Activated T-helper 1 cell treated with anti-CD3 and anti-CD28 coated beads, Interleukin-12 subunit alpha, Interleukin-12 subunit beta, Interleukin-2, Interleukin-4 antibody, amounts not matched to agents 30 ng/mL and 10 ng/mL and 1 ng/mL, durations not matched to agents 14 hours and 24 hours and 36 hours (primary cell): ENCODE data around the gene SUSD3. TPM values are rescaled to one million over a fixed set of nuclear protein-coding genes. Genes with fewer than 3 reads are reported as not detected.

Experiments used
- DNase-seq: peaks from one replicate; pipeline ENCODE4 v3.0.0; 2021; ENCODE audit warnings: low spot score
- H3K27ac Mint-ChIP-seq: one replicate; pipeline ENCODE4 v1.8.0; 2021; ENCODE audit warnings: mild to moderate bottlenecking, mixed read lengths
- H3K27me3 Mint-ChIP-seq: one replicate; pipeline ENCODE4 v1.8.0; 2022; ENCODE audit warnings: mild to moderate bottlenecking, moderate library complexity, mixed read lengths; ENCODE audit not compliant: insufficient read depth
- H3K36me3 Mint-ChIP-seq: one replicate; pipeline ENCODE4 v1.8.0; 2021; ENCODE audit warnings: low read depth, mixed read lengths
- H3K4me1 Mint-ChIP-seq: one replicate; pipeline ENCODE4 v1.8.0; 2021; ENCODE audit warnings: low read depth, mixed read lengths
- H3K4me3 Mint-ChIP-seq: one replicate; pipeline ENCODE4 v1.8.0; 2021; ENCODE audit warnings: mild to moderate bottlenecking, moderate library complexity, mixed read lengths
- H3K9me3 Mint-ChIP-seq: one replicate; pipeline ENCODE4 v1.8.0; 2021; ENCODE audit warnings: mixed read lengths
- intact Hi-C: fragments of 100-400 bp; cut with micrococcal nuclease; formaldehyde crosslinking; loops from one replicate; pipeline ENCODE4 v1.15.1; 2024
- total RNA-seq: library from RNA; stranded (reverse); gene quantifications from 2 replicates; pipeline ENCODE4 v1.2.3, GENCODE V29; 2022

Gene SUSD3
- total RNA-seq, 1 donor from 2014 or later = 31.7 TPM

DNA sequence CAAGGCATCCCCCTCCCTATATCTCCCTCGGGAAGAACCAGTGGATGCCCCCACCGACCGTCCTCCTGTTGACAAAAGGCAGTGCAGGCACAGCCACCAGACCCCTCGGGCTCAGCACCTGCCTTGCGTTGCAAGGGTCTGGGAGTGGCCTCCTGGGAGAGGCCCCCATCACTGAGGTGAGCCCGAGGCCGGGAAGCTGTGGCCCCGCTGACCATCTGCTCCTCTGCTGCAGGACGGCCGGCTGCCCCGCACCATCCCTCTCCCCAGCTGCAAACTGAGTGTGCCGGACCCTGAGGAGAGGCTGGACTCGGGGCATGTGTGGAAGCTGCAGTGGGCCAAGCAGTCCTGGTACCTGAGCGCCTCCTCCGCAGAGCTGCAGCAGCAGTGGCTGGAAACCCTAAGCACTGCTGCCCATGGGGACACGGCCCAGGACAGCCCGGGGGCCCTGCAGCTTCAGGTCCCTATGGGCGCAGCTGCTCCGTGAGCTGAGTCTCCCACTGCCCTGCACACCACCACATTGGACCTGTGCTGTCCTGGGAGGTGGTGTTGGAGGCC lies 23.3 kb upstream of the SUSD3 start:
- no peaks in the 10 kb centered on the region for H3K9me3 Mint-ChIP-seq
- intact Hi-C loops = no loop called here
- no peak overlapping the region for H3K4me3 Mint-ChIP-seq
- no peak for DNase-seq
- H3K27ac Mint-ChIP-seq = no peak overlapping the region
- H3K36me3 Mint-ChIP-seq = peaks cover 31% of the 10 kb centered on the region
- H3K27me3 Mint-ChIP-seq = no peaks in the 10 kb centered on the region
- H3K4me1 Mint-ChIP-seq = peaks cover 16% of the 10 kb centered on the region

DNA sequence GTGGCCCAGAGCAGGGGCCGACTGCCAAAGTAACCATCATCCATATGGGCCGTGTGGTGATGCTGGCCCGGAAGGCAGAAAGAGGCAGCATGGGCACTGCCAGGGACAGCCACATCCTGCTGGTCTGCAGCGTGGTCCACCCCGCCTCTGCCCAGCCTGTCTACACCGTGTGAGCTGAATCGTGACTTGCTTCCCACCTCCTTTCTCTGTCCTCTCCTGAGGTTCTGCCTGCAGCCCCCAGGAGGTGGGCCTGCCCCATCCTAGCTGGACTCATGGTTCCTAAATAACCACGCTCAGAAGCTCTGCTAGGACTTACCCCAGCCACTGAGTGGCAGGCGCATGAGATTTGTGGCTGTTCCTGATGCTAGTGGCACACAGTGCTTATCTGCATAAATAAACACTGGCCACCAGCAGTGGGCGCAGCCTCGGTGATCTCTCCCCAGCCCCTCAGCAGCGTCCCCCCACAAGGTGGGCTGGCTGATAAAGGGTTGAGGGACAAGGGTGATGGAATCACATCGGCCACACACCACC lies 22.6 kb upstream of the SUSD3 start:
- intact Hi-C loops = no loop called here
- no peak overlapping the region for H3K27ac Mint-ChIP-seq
- no peak overlapping the region for H3K4me3 Mint-ChIP-seq
- DNase-seq = no peak
- H3K27me3 Mint-ChIP-seq = no peaks in the 10 kb centered on the region
- H3K36me3 Mint-ChIP-seq = peaks cover 26% of the 10 kb centered on the region
- H3K9me3 Mint-ChIP-seq = no peaks in the 10 kb centered on the region
- peaks cover 13% of the 10 kb centered on the region for H3K4me1 Mint-ChIP-seq

DNA sequence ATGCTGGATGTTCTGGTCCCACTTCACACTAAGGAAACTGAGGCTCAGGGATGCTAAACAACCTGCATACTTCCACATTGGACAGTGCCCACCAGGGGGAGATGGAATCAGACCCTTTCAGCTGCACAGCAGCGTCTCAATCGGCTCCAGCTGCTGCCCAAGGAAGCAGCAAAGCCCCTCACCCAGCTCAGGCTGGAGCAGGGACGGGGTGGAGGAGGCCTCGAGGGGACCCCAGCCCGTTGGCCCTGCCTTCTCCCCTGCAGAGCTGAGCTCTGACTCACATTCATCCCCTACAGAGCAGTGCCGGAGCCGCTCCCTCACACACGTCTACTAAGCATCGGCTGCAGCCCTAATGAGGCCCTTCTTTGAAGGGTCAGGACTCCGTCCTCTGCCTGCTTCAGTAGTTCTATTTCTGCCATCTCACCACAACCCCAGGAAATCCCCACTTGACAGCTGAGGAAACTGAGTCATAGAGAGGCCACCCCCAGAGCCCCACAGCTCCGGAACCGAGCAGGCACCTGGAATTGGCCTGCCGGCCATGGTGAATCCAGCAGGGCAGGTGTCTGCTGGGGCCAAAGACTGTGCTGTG lies 21.5 kb upstream of the SUSD3 start:
- no peak overlapping the region for H3K4me3 Mint-ChIP-seq
- no peak for DNase-seq
- peaks cover 15% of the 10 kb centered on the region for H3K4me1 Mint-ChIP-seq
- H3K36me3 Mint-ChIP-seq = peaks cover 19% of the 10 kb centered on the region
- H3K27me3 Mint-ChIP-seq = no peaks in the 10 kb centered on the region
- H3K9me3 Mint-ChIP-seq = no peaks in the 10 kb centered on the region
- no peak overlapping the region for H3K27ac Mint-ChIP-seq
- intact Hi-C loops = no loop called here

DNA sequence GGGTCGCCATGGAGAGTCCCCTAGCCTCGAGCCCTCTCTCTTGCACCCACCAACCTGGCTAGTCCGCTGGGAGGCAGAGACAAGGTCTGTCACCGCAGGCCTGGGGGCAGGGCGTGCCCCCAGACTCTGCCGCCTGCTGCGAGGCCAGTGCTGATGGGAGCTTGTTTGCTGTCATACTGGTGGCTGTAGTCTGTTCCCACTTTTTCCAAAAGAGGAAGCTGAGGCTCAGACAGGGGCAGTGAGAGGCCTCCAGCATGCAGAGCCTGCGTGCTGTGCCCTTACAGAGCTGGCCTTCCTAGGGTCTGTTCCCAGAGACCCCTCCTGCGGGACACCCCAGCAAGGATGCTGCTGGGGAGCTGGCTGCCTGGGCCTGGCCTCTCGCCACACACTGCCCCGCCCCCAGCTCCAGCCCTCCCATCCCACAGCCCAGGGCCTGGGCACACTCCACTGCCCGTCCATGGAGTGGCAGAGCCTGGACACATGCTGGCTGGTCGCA lies 21.0 kb upstream of the SUSD3 start:
- no peak overlapping the region for H3K27ac Mint-ChIP-seq
- peaks cover 18% of the 10 kb centered on the region for H3K4me1 Mint-ChIP-seq
- intact Hi-C loops = no loop called here
- DNase-seq = no peak
- H3K27me3 Mint-ChIP-seq = no peaks in the 10 kb centered on the region
- H3K36me3 Mint-ChIP-seq = peaks cover 16% of the 10 kb centered on the region
- H3K4me3 Mint-ChIP-seq = no peak overlapping the region
- H3K9me3 Mint-ChIP-seq = no peaks in the 10 kb centered on the region

DNA sequence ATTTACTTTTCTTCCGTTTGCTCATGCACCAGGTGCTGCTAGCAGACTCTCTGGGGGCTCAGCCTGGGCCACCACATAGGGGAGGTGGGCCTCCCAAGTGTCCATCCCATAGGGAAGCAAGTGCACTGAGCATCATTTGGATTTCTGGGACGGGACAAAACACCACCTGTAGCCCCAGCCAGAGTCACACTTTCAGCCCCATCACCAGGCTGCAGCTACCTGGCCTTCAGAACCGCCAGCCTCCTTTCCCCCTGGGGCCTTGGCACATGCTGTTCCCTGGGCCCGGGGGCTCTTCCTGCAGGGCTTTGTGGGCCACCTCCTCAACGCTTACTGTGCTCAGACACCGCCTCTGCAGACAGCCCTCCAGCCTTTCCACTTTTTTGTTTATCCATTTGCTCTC lies 19.6 kb upstream of the SUSD3 start:
- Mint-ChIP-seq H3K4me1 (peaks cover 26% of the 10 kb centered on the region), H3K9me3 (no peaks in the 10 kb centered on the region), H3K36me3 (peaks cover 12% of the 10 kb centered on the region), H3K4me3 (no peak overlapping the region), H3K27ac (peak overlapping the region; percentile 34), H3K27me3 (no peaks in the 10 kb centered on the region)
- intact Hi-C loops = no loop called here
- no peak for DNase-seq

DNA sequence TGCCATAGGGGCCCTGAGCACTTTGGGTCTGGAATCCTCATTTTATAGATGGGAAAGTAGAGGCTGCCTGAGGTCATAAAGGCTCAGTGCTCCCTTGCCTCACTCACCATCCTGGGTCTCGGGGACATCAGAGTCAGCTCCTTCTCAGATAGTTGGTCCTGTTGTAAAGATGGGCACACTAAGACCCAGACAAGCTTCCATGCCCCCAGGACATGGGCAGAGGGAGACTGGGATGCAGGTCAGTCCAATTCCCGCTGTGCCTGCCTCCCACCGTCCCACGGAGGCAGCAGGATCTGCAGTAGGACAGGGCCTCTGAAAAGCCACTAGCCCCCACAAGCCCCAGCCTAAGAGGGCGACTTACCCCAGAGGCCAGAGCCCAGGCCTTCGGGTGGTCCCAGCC lies 19.0 kb upstream of the SUSD3 start:
- Mint-ChIP-seq H3K4me1 (peaks cover 26% of the 10 kb centered on the region), H3K27ac (peak overlapping the region; percentile 34), H3K9me3 (no peaks in the 10 kb centered on the region), H3K4me3 (no peak overlapping the region), H3K27me3 (no peaks in the 10 kb centered on the region), H3K36me3 (peaks cover 7% of the 10 kb centered on the region)
- no peak for DNase-seq
- intact Hi-C loops = no loop called here

DNA sequence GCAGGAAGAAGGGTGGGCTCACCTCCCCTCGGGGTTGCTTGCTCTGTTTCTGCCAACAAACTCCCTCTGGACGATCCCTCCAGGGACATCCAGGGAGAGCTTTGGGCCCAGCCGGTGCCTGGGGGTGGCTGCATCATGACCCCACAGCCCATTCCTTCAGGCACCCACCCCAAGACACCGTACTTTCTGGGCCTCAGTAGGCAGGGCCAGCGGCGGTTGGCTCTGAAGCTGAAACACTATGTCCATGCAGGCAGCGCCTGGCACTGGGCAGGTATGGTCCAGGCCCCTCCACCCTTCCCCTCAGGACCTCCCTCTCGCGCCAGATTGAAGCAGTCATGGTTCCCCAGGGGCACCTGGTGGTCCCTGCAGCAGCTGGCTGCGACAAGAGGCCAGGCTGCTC lies 18.5 kb upstream of the SUSD3 start:
- DNase-seq = no peak
- H3K4me3 Mint-ChIP-seq = no peak overlapping the region

DNA sequence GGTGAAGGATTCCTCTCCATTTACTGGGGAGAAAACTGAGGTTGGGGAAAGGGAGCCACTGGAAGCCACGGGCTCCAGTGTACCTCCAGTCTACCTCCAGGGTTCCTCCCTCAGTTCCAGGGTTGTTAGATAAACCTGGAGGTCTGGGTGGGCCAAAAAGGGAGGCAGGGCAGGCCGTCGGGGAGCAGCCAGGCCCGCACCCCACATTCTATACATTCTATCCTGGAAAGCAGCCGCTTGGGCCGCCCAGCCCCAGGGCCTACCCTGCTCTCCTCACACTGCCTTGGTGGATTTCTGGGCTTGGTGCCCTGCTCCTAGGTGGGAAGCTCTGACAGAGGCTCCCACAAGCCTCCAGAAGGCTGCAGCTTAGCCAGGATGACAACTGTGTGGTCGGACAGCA lies 18.1 kb upstream of the SUSD3 start:
- no peaks in the 10 kb centered on the region for H3K27me3 Mint-ChIP-seq
- intact Hi-C loops = loop anchor here (5.0 kb wide), 1 partner anchor 38 kb away; no protein-coding TSS in a partner anchor
- DNase-seq = no peak
- H3K9me3 Mint-ChIP-seq = no peaks in the 10 kb centered on the region
- peaks cover 26% of the 10 kb centered on the region for H3K4me1 Mint-ChIP-seq
- no peak overlapping the region for H3K4me3 Mint-ChIP-seq
- H3K36me3 Mint-ChIP-seq = peaks cover 7% of the 10 kb centered on the region
- H3K27ac Mint-ChIP-seq = no peak overlapping the region

More for the DNA sequence above, 18.5 kb upstream of the SUSD3 start:
- H3K27me3 Mint-ChIP-seq = no peaks in the 10 kb centered on the region
- no peaks in the 10 kb centered on the region for H3K9me3 Mint-ChIP-seq
- H3K4me1 Mint-ChIP-seq = peaks cover 26% of the 10 kb centered on the region
- peaks cover 7% of the 10 kb centered on the region for H3K36me3 Mint-ChIP-seq
- H3K27ac Mint-ChIP-seq = no peak overlapping the region
- intact Hi-C loops = loop anchor here (5.0 kb wide), 1 partner anchor 38 kb away; no protein-coding TSS in a partner anchor

DNA sequence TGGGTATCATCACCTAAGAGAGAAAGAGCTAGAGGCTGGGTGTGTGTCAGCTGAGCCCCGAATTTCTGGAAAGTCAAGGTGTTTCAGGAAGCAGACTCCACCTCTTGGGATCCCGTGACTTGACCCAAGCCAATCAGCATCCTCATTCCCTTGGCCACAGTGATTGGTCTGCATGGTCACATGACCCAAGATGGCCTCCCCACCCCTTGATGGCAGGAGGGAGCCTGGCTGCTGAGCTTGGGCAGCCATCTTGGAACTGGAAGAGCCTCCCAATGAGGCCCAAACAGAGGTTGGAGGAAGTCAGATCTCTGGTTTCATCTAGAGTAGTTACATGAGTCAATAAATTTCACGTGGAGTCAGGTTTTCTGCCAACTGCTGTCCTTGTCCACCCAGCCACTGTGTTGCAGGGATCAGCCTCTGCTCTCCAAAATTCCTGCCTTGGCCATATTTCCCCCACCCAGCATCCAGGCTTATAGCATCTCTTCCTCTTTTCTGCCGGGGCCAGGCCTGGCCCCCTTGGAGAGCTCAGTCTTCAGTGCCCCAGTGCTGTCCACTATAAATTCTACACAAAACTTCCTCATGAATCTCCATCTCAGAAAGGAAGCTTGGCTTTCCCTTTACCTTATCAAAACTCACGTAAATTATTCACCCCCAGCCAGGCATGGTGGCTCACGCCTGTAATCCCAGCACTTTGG lies 17.2 kb upstream of the SUSD3 start:
- Mint-ChIP-seq H3K36me3 (peaks cover 5% of the 10 kb centered on the region), H3K27me3 (peaks cover 2% of the 10 kb centered on the region), H3K4me1 (peaks cover 26% of the 10 kb centered on the region), H3K9me3 (no peaks in the 10 kb centered on the region), H3K4me3 (no peak overlapping the region), H3K27ac (peak overlapping the region; percentile 37)
- DNase-seq = no peak
- intact Hi-C loops = loop anchor here (5.0 kb wide), 1 partner anchor 39 kb away; no protein-coding TSS in a partner anchor

DNA sequence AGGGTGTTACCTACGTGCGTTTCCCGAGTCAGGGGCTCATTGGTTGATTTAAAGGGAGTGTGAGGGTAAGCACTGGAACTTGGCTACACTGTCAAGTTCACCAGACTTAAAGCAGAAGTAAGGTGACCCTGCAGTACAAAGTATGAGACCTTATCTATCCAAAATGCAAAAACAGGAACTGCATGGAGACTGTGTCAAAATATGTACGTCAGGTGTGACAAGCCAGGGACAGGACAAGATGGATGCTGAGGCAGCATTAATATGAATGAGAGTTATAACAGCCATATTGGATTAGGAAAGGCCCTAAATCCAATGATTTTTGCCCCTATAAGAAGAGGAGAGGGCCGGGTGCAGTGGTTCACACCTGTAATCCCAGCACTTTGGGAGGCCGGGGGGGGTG lies 15.4 kb upstream of the SUSD3 start:
- peaks cover 26% of the 10 kb centered on the region for H3K4me1 Mint-ChIP-seq
- no peak overlapping the region for H3K4me3 Mint-ChIP-seq
- H3K36me3 Mint-ChIP-seq = peaks cover 3% of the 10 kb centered on the region
- no peak for DNase-seq
- intact Hi-C loops = loop anchor here (5.0 kb wide), 1 partner anchor 41 kb away; no protein-coding TSS in a partner anchor
- H3K9me3 Mint-ChIP-seq = no peaks in the 10 kb centered on the region
- no peak overlapping the region for H3K27ac Mint-ChIP-seq
- peaks cover 2% of the 10 kb centered on the region for H3K27me3 Mint-ChIP-seq

DNA sequence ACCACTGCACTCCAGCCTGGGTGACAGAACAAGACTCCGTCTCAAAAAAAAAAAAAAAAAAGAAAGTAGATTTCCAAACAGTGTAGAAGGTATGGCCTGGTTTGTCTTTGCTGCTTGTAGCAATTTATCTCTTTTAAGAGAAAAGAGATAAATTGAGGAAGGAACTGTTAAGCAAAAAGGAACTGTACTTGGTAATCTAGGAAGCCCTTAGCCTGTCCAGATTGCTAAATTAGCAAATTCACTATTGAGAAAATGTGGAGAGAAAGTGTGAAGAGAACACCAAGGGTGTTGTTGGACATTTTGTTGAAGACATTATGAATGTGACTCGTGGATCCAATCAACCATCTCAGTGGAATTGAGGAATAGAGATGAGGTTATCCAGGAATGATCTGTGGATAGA lies 13.0 kb upstream of the SUSD3 start:
- H3K36me3 Mint-ChIP-seq = peaks cover 3% of the 10 kb centered on the region
- no peak for DNase-seq
- no peak overlapping the region for H3K4me3 Mint-ChIP-seq
- H3K4me1 Mint-ChIP-seq = peaks cover 32% of the 10 kb centered on the region
- H3K27ac Mint-ChIP-seq = no peak overlapping the region
- H3K27me3 Mint-ChIP-seq = peaks cover 3% of the 10 kb centered on the region
- no peaks in the 10 kb centered on the region for H3K9me3 Mint-ChIP-seq
- intact Hi-C loops = no loop called here

DNA sequence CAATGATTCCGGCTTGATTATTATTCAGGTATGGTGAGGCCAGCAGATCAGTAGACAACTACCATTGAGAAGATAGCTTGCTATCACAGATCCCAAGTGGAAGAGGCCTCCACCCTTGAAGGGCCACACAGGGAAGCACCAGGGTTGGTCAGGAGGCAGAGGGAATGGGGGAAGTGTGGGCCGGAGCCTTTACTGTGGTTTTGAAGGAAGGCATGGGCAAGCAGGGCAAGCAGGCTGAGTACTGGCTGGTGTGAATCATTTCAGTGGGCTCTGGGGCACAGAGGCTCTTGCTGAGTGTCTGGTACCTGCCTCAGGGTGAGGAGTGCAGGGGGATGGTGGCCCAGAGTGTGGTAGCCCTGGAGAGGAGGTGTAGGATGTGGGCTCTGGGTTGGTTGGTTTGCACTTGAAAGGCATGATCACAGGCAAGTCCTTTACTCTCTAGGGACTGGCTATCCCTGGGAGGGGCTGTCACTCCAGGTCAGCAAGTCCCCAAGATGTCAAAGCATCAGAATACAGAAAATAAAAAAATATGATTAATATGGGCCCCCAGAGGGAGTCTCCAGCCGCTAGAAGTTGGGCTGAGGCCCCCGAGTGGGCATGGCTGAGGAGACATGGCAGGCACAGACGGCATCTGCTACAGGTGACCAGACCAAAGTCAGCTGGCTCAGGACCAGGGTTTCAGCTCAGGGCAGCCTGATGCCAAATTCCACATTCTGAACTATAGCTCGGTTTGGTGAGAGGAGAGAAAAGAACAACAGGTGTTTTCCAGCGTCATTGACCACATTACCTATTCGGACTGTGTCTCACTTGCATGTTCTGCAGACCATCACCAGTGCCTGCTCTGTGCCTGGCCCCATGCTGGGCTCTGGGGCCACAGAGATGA lies 9.7 kb upstream of the SUSD3 start:
- peaks cover 3% of the 10 kb centered on the region for H3K27me3 Mint-ChIP-seq
- peaks cover 7% of the 10 kb centered on the region for H3K4me1 Mint-ChIP-seq
- DNase-seq = no peak
- intact Hi-C loops = no loop called here
- no peaks in the 10 kb centered on the region for H3K36me3 Mint-ChIP-seq
- H3K9me3 Mint-ChIP-seq = no peaks in the 10 kb centered on the region
- no peak overlapping the region for H3K27ac Mint-ChIP-seq
- H3K4me3 Mint-ChIP-seq = no peak overlapping the region
